ENCODE measurements around the gene CPLX3. TPM values are rescaled to one million over a fixed set of nuclear protein-coding genes. Genes with fewer than 3 reads are reported as not detected.
"Not testable (repeated sequence)": the region's sequence is repeated elsewhere in the genome, so short reads cannot be mapped to it uniquely, and the experiment has no call there.

Gene CPLX3, protein sequence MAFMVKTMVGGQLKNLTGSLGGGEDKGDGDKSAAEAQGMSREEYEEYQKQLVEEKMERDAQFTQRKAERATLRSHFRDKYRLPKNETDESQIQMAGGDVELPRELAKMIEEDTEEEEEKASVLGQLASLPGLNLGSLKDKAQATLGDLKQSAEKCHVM
- total RNA-seq, result 0.67 TPM
- long read RNA-seq, result 0 reads

- intact Hi-C loops (cut with DNase I), result no loop called here
- DNase-seq (ENCODE audit: low spot score), result no peak
These were observed at the start of gene CPLX3 for GRCh38 chr15:74826364-74826819. Gene CPLX3, plus strand, starts transcription at chr15:74826627. Its CDS starts 77 bp downstream, at chr15:74826704.

DNA sequence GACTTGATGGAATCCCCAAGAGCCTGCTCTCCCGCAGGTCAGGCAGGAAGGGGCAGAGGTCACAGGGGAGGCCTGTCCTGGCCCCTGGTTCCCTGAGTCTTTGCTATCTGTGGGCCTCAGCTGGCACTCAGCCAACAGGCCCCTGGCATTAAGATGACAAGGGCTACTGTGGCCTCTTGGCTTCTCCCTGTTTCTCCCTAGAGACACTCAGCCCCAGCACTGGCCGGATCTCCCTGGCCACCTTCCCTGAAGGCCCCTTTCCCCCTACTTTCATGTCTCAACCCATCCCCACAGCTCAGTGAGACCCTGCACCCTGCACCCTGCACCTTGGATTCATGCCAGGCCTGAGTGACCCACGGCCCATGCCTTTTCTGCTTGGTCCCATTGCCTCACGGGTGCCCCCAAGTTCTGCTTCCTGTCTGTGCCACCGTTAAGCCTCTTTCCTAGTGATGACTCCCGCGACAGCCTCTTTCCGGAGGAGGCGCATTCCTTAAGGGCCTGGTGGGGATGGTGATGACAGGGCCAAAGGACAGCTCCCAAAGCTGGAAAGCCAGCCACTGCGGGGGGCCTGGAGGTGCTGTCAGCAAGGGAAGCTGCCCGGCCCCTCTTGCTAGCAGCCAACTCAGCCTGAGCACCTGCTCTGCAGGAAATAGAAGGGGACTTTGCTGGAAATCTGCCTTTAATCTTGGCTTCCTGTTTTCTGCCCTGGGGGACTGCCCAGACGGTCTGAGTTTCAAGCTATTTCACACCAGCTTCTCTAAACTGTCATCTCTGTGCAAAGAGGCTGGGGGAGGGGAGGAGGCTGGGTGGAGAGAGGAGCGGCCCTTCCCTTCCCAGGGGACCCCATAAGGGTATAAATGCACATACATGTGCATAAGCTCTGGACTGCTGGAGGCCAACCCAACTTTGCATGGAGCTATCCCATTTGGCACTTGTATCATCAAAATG lies 49.3 kb upstream of the CPLX3 start:
- intact Hi-C loops (cut with DNase I), result no loop called here

GRCh38 chr15:74777769-74778598 lies 48.4 kb upstream of the CPLX3 start:
- intact Hi-C loops (cut with DNase I), result no loop called here
- DNase-seq (ENCODE audit: low spot score), result no peak

More for the DNA sequence above, 49.3 kb upstream of the CPLX3 start:
- DNase-seq (ENCODE audit: low spot score), result no peak

DNA sequence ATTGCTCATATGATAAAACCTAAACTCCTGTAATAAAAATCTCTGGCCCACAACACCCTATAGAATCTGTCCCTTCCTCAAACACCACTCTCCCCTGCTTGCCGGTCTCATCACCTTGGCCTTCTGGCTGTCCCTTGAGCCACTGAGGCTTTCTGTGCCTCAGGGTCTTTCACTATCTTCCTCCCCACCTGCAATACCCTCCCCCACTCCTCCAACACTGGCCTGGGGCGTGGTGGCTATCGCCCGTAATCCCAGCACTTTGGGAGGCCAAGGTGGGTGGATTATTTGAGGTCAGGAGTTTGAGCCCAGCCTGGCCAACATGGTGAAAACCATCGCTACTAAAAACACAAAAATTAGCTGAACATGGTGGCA lies 47.8 kb upstream of the CPLX3 start:
- no peak for DNase-seq (ENCODE audit: low spot score)
- intact Hi-C loops (cut with DNase I), result no loop called here

DNA sequence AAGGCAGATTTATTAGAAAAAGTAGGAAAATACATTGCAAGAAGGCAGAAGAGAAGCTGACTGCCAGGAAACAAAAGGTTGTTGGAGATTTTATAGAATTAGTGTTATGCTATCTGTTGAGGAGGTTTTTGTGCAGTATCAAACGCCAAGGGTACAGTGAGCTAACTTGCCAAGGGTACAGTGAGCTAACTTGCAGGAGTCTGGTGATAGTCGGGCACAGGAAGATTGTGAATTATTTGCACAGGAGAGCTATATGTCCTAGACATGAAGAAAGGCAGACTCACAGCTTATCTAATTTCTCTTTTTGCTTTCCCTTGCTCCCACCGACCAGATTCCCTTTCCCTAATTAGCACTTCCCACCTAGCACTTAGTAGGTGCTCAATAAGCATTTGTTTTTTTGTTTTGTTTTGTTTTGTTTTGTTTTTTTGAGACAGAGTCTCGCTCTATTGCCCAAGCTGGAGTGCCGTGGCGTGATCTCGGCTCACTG lies 47.2 kb upstream of the CPLX3 start:
- no peak for DNase-seq (ENCODE audit: low spot score)

DNA sequence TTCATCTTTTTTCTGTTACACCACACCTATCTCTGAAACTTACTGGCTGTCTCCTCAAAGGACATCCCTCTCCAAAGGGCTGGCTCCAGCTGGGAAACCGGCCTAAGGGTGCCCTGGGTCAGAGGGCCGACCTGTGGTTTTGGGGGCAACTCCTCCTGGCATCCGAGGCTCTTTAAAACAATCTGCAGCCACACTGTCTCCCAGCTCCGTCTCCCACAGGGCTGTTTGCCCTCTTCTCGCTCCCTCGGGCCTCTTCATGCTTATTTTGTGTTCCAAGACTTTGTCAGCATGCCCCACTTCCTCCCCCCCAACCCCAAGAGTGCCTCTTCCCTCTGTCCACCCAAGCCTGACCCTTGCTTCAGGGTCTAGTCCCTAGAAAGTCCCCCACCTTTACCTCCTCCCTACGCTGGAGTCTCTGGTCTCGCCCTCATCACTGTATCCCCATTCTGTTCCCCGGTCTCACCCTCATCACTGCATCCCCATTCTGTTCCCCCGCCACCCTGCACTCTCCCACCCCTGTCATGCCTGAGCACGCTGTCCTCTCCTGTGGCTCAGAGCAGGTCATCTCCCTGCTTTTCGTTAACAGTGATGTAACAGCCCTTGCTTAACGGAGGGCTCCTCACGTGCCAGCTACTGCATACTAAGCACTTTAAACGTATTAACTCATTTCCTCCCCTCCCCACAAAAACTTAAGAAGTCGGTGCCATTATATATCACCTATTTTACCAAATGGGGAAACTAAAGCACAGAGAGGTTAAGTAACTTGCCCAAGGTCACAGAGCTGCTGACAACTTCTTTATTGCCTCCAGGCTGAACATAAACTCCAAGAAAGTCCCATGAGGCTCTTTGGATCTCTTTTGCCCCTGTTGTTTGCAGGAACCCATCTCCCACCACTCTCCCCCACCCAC lies 45.6 kb upstream of the CPLX3 start:
- intact Hi-C loops (cut with DNase I), result loop anchor here (2.0 kb wide), 1 partner anchor 20 kb away; no protein-coding TSS in a partner anchor
- DNase-seq (ENCODE audit: low spot score), result no peak

More for the DNA sequence above, 47.2 kb upstream of the CPLX3 start:
- intact Hi-C loops (cut with DNase I), result no loop called here

GRCh38 chr15:74781431-74782258 lies 44.8 kb upstream of the CPLX3 start, which contains the start of gene CSK:
Gene CSK, plus strand, starts transcription at chr15:74782080. Its CDS starts 16,218 bp downstream, at chr15:74798298.
- intact Hi-C loops (cut with DNase I), result loop anchor here (2.0 kb wide), 2 partner anchors 19 to 155 kb away; no protein-coding TSS in a partner anchor
- peak; percentile 91 for DNase-seq (ENCODE audit: low spot score)

DNA sequence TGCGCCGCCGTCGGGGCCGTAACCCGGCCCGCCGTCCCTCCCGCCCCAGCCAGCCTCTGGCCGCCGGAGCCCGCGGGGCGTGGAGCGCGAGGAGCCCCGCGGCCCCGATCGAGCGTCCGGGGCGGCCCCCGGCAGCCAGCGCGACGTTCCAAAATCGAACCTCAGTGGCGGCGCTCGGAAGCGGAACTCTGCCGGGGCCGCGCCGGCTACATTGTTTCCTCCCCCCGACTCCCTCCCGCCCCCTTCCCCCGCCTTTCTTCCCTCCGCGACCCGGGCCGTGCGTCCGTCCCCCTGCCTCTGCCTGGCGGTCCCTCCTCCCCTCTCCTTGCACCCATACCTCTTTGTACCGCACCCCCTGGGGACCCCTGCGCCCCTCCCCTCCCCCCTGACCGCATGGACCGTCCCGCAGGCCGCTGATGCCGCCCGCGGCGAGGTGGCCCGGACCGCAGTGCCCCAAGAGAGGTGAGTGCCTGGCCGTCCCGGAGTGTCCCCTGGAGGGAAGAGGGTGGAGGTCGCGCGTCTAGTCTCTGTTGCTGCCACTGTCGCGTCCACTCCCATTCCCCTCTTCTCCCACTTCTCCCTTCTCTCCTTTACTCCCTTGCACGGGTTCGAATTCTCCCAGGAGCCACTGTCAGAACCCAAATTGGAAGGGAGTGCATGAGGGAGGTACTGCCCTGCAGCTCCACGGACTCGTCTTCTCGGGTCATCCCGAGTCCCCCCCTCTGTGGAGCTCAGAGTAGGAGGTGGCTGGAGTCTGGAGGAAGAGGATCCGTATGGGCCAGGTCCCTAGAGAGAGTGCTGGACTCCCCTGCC lies 44.0 kb upstream of the CPLX3 start:
- intact Hi-C loops (cut with DNase I), result loop anchor here (2.0 kb wide), 1 partner anchor 154 kb away; no protein-coding TSS in a partner anchor
- no peak for DNase-seq (ENCODE audit: low spot score)

- intact Hi-C loops (cut with DNase I), result loop anchor here (2.0 kb wide), 1 partner anchor 154 kb away; no protein-coding TSS in a partner anchor
- no peak for DNase-seq (ENCODE audit: low spot score)
These were observed 43.2 kb upstream of the CPLX3 start for GRCh38 chr15:74783072-74783807.

DNA sequence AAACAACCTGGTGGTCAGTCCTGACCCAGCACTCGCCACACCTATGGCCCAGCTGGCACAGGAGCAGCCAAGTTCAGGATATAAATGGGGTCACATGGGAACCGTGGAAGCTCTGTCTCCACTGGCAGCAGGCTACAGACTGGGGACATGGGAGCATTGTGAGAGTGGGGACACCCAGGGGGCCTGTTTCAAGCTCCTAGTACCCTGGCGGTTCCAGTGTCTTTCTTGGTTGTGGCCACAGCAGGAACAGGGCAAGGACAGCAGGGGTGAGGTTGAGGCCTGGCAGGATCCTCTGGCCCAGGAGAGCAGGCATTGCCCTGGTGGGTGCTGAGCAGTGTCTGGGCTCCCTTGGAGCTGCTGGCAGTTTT lies 42.6 kb upstream of the CPLX3 start:
- DNase-seq (ENCODE audit: low spot score), result no peak
- intact Hi-C loops (cut with DNase I), result loop anchor here (2.0 kb wide), 1 partner anchor 153 kb away; no protein-coding TSS in a partner anchor

- intact Hi-C loops (cut with DNase I), result loop anchor here (5.0 kb wide), 1 partner anchor 118 kb away; no protein-coding TSS in a partner anchor
- DNase-seq (ENCODE audit: low spot score), result no peak
These were observed 41.8 kb upstream of the CPLX3 start for GRCh38 chr15:74784426-74785193.

- intact Hi-C loops (cut with DNase I), result loop anchor here (5.0 kb wide), 1 partner anchor 117 kb away; no protein-coding TSS in a partner anchor
- no peak for DNase-seq (ENCODE audit: low spot score)
These were observed 41.0 kb upstream of the CPLX3 start for GRCh38 chr15:74785194-74786032.

DNA sequence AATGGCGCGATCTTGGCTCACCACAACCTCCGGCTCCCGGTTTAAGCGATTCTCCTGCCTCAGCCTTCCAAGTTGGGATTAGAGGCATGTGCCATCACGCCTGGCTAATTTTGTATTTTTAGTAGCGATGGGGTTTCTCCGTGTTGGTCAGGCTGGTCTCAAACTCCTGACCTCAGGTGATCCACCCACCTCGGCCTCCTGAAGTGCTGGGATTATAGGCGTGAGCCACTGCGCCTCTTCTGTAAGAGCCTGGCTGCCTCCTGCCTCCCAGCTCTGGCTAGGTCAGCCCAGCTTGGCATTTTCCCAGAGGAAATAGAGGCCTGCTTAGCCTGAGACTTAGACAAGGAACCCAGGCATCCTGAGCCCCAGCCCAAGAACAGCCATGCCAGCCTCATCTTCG lies 40.3 kb upstream of the CPLX3 start:
- not testable (repeated sequence) for DNase-seq (ENCODE audit: low spot score)
- intact Hi-C loops (cut with DNase I), result loop anchor here (5.0 kb wide), 1 partner anchor 116 kb away; no protein-coding TSS in a partner anchor

DNA sequence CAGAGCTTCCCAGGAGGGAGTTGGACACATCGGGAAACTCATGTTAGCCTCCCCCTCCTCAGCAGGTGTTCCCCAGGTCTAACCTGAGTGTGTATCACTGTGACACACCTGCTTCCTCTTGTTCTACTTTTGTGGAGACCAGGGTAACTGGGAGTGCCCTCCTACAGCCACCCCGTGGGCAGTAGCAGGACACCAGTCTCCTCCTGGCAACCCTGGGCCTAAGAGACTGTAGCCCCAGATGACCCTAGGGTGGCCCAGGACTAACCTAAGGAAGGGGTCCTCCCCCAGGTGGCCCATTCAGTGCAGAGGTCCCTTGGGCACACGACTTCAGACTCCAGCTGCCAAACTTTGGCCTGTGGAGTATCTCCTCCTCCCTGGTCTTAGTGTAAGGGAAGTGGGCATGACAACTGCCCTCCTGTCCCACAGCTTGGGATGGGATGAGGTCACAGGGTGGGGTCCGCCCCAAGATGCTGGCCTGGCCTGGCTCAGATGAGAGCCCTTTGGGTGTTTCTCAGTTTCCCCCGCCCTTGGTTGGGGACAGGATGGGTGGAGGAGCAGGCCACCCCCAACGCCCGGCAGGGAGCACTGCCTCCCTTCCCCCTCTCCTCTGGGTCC lies 39.8 kb upstream of the CPLX3 start:
- intact Hi-C loops (cut with DNase I), result loop anchor here (5.0 kb wide), 1 partner anchor 116 kb away; no protein-coding TSS in a partner anchor
- no peak for DNase-seq (ENCODE audit: low spot score)

Data from cardiac septum (tissue), 1 donor.